BLaER1 (cell line): ENCODE data around the gene NOTCH1.

ENCODE experiments used
- H3K27ac ChIP-seq: shearing (Covaris generic); formaldehyde crosslinking; 2 replicates; pipeline ENCODE4 v1.8.1; 2022
- H3K27me3 ChIP-seq: shearing (Covaris generic); formaldehyde crosslinking; 2 replicates; pipeline ENCODE4 v1.8.1; 2022
- H3K36me3 ChIP-seq: shearing (Covaris generic); formaldehyde crosslinking; 2 replicates; pipeline ENCODE4 v1.8.1; 2022
- H3K4me1 ChIP-seq: shearing (Covaris generic); formaldehyde crosslinking; 2 replicates; pipeline ENCODE4 v1.8.1; 2022
- H3K4me2 ChIP-seq: shearing (Covaris generic); formaldehyde crosslinking; 2 replicates; pipeline ENCODE4 v1.8.1; 2022
- H3K4me3 ChIP-seq: shearing (Covaris generic); formaldehyde crosslinking; 2 replicates; pipeline ENCODE4 v1.8.1; 2022
- H3K9ac ChIP-seq: shearing (Covaris generic); formaldehyde crosslinking; 2 replicates; pipeline ENCODE4 v1.8.1; 2022
- H3K9me3 ChIP-seq: shearing (Covaris generic); formaldehyde crosslinking; 2 replicates; pipeline ENCODE4 v1.8.1; 2022
- H4K20me1 ChIP-seq: shearing (Covaris generic); formaldehyde crosslinking; 2 replicates; pipeline ENCODE4 v1.8.1; 2022
- Cebpa-rat ChIP-seq: shearing (Covaris generic); IDR thresholded peaks from 2 replicates; pipeline ENCODE4 v1.8.1; 2022

Gene NOTCH1

GRCh38 chr9:136541179-136541578 is 4.7 kb downstream of the NOTCH1 start:
- Histone ChIP-seq H3K27me3 (no peaks in the 10 kb centered on the region), H3K4me2 (peak overlapping the region; percentile 94; the same call in 1 of the 2 replicates), H3K9me3 (no peaks in the 10 kb centered on the region), H3K4me1 (peaks cover 82% of the 10 kb centered on the region), H3K4me3 (no peak overlapping the region), H4K20me1 (peaks cover 93% of the 10 kb centered on the region), H3K36me3 (peaks cover 54% of the 10 kb centered on the region), H3K9ac (no peak overlapping the region), H3K27ac (no peak overlapping the region)
- no peak for TF ChIP-seq Cebpa-rat

- H3K9ac ChIP-seq: peak overlapping the region; percentile 33; the same call in 1 of the 2 replicates
- H3K36me3 ChIP-seq: peaks cover 57% of the 10 kb centered on the region
- no peaks in the 10 kb centered on the region for H3K27me3 ChIP-seq
- no peak for TF ChIP-seq Cebpa-rat
- peak overlapping the region; percentile 94 for H3K4me2 ChIP-seq
- no peaks in the 10 kb centered on the region for H3K9me3 ChIP-seq
- H4K20me1 ChIP-seq: peaks cover 97% of the 10 kb centered on the region
- H3K27ac ChIP-seq: peak overlapping the region; percentile 59
- H3K4me3 ChIP-seq: peak overlapping the region; percentile 50
- peaks cover 91% of the 10 kb centered on the region for H3K4me1 ChIP-seq
Measured at GRCh38 chr9:136539427-136540421, 6.1 kb downstream of the NOTCH1 start.

- peaks cover 54% of the 10 kb centered on the region for H3K36me3 ChIP-seq
- H3K9ac ChIP-seq: peak overlapping the region; percentile 57; the same call in 1 of the 2 replicates
- peaks cover 96% of the 10 kb centered on the region for H4K20me1 ChIP-seq
- peak overlapping the region; percentile 50 for H3K4me3 ChIP-seq
- H3K4me2 ChIP-seq: peak overlapping the region; percentile 94
- peak overlapping the region; percentile 59 for H3K27ac ChIP-seq
- peaks cover 90% of the 10 kb centered on the region for H3K4me1 ChIP-seq
- H3K9me3 ChIP-seq: no peaks in the 10 kb centered on the region
- no peaks in the 10 kb centered on the region for H3K27me3 ChIP-seq
- no peak for TF ChIP-seq Cebpa-rat
Measured at GRCh38 chr9:136538599-136539426, 7.0 kb downstream of the NOTCH1 start.

GRCh38 chr9:136537896-136538598 is 7.8 kb downstream of the NOTCH1 start:
- no peaks in the 10 kb centered on the region for H3K27me3 ChIP-seq
- H3K36me3 ChIP-seq: peaks cover 46% of the 10 kb centered on the region
- peak overlapping the region; percentile 50 for H3K4me3 ChIP-seq
- H3K9ac ChIP-seq: peak overlapping the region; percentile 57; the same call in 1 of the 2 replicates
- H3K4me1 ChIP-seq: peaks cover 90% of the 10 kb centered on the region
- TF ChIP-seq Cebpa-rat: no peak
- H4K20me1 ChIP-seq: peaks cover 96% of the 10 kb centered on the region
- no peaks in the 10 kb centered on the region for H3K9me3 ChIP-seq
- peak overlapping the region; percentile 59 for H3K27ac ChIP-seq
- H3K4me2 ChIP-seq: peak overlapping the region; percentile 94

GRCh38 chr9:136537411-136537810 is 8.4 kb downstream of the NOTCH1 start:
- H3K27ac ChIP-seq: no peak overlapping the region
- H3K4me2 ChIP-seq: peak overlapping the region; percentile 94
- no peaks in the 10 kb centered on the region for H3K9me3 ChIP-seq
- H3K4me1 ChIP-seq: peaks cover 92% of the 10 kb centered on the region
- no peaks in the 10 kb centered on the region for H3K27me3 ChIP-seq
- no peak overlapping the region for H3K9ac ChIP-seq
- no peak overlapping the region for H3K4me3 ChIP-seq
- H3K36me3 ChIP-seq: peaks cover 41% of the 10 kb centered on the region
- peaks cover 97% of the 10 kb centered on the region for H4K20me1 ChIP-seq
- TF ChIP-seq Cebpa-rat: no peak

GRCh38 chr9:136536721-136537241 is 9.1 kb downstream of the NOTCH1 start:
- H3K4me3 ChIP-seq: no peak overlapping the region
- H3K27me3 ChIP-seq: no peaks in the 10 kb centered on the region
- H3K36me3 ChIP-seq: peaks cover 36% of the 10 kb centered on the region
- no peak for TF ChIP-seq Cebpa-rat
- H3K4me2 ChIP-seq: peak overlapping the region; percentile 94
- peaks cover 98% of the 10 kb centered on the region for H4K20me1 ChIP-seq
- no peak overlapping the region for H3K27ac ChIP-seq
- no peak overlapping the region for H3K9ac ChIP-seq
- peaks cover 93% of the 10 kb centered on the region for H3K4me1 ChIP-seq
- no peaks in the 10 kb centered on the region for H3K9me3 ChIP-seq

GRCh38 chr9:136536051-136536720 is 9.7 kb downstream of the NOTCH1 start:
- peaks cover 30% of the 10 kb centered on the region for H3K36me3 ChIP-seq
- TF ChIP-seq Cebpa-rat: no peak
- H3K4me3 ChIP-seq: no peak overlapping the region
- no peaks in the 10 kb centered on the region for H3K9me3 ChIP-seq
- no peaks in the 10 kb centered on the region for H3K27me3 ChIP-seq
- peak overlapping the region; percentile 94 for H3K4me2 ChIP-seq
- H4K20me1 ChIP-seq: peaks cover 98% of the 10 kb centered on the region
- H3K4me1 ChIP-seq: peaks cover 93% of the 10 kb centered on the region
- H3K27ac ChIP-seq: no peak overlapping the region
- H3K9ac ChIP-seq: no peak overlapping the region

GRCh38 chr9:136535070-136535469 is 10.8 kb downstream of the NOTCH1 start:
- Histone ChIP-seq H4K20me1 (peaks cover 98% of the 10 kb centered on the region), H3K4me1 (peaks cover 93% of the 10 kb centered on the region)

More at GRCh38 chr9:136535070-136535469, 10.8 kb downstream of the NOTCH1 start:
- Histone ChIP-seq H3K4me2 (peak overlapping the region; percentile 73), H3K9me3 (no peaks in the 10 kb centered on the region), H3K4me3 (no peak overlapping the region), H3K27me3 (no peaks in the 10 kb centered on the region), H3K9ac (no peak overlapping the region), H3K27ac (no peak overlapping the region), H3K36me3 (peaks cover 19% of the 10 kb centered on the region)
- no peak for TF ChIP-seq Cebpa-rat
